Measurements from ENCODE around the gene RANBP10.

Gene RANBP10

GRCh38 chr16:67741118-67741517 lies 65.2 kb downstream of the RANBP10 start:
- DNase-seq (ENCODE audit: low spot score): no peak

DNA sequence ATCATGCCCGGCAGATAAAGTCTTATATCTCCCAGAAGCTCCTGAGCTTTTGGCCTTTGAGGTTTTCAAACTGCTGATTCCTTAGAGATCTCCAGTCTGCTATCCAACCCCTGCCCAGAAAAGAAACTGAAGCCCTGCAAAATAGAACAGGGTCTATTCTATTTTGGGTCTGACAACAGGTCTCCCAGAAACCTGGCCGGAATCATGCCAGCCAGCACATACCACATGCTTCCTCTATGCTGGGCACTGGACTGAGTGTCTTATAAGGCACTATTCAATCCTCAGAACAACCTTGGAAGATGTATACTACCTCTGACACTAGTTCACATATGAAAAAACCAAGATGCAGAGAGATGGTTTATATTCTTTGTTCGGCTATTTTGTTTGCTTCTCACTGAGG lies 66.0 kb downstream of the RANBP10 start:
- DNase-seq (ENCODE audit: low spot score): no peak

DNA sequence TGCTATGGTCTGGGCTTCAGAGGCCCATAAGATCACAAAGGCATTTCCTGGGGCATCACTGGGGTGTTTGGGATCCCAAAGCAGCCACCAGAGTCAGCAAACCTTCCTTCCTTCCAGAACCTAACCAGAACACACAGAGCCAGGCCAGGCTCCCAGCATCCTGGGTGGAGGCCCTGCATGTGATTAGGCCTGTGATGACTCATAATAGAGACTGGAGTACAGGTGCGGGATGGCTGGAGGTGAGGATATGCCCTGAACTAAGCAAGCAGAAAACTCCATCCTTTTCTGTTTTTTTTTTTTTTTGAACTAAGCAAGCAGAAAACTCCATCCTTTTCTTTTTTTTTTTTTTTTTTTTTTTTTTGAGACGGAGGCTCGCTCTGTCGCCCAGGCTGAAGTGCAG lies 69.5 kb downstream of the RANBP10 start:
- DNase-seq (ENCODE audit: low spot score): no peak

GRCh38 chr16:67734731-67735201 lies 71.6 kb downstream of the RANBP10 start:
- no peak for DNase-seq (ENCODE audit: low spot score)

DNA sequence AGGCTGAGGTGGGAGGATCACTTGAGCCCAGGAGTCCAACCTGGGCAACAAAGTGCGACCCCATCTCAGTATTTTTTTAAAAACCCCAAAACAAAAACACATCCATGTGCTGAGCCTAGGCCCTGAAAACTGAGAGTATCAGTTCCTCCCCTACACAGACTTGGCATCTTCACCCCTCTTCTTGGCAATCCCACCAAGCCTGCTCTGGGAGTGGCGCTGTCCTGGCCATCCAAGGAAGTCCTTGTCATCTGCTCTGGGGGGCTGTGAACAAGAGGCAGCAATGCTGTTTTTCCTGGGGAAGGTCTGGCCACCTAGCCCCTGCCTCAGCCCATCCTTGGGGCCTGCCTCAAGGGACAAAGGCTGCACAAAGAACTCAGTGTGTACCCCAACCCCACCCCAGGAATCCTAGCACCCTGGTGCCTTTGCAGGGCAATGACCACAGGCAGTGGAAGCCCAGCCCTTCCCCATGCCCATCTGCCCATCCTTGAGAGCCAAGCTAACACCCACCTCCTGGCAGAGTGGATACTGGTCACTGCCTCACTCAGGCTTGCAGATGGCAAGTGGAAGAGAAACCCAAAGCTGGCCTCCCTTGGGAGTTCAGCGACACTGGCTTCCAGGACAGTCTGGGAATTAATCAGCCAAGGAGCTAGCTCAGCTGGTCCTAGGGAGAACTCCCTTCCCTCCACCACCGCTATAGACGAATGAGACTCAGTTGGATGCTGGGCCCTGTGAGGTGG lies 72.5 kb downstream of the RANBP10 start:
- no peak for DNase-seq (ENCODE audit: low spot score)

DNA sequence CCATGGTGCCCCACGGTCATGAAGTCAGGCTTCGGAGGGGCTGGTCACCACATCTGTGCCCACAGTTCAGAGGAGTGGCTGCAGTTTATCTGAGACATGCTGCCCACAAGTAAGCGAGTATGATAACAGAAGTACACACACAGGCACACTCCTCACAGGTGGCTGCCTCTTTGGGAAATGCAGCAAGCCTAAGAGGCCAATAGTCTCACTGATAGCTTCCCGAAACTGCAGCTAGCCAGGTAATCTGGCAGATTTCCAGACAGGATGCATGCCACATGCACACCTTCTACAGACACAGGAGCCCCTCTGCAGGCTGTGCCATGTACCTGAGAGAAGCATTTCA lies 74.6 kb downstream of the RANBP10 start:
- no peak for DNase-seq (ENCODE audit: low spot score)

GRCh38 chr16:67731071-67731752 lies 75.1 kb downstream of the RANBP10 start:
- no peak for DNase-seq (ENCODE audit: low spot score)

GRCh38 chr16:67730326-67730725 lies 76.0 kb downstream of the RANBP10 start:
- DNase-seq (ENCODE audit: low spot score): no peak

- DNase-seq (ENCODE audit: low spot score): no peak
These were observed 76.6 kb downstream of the RANBP10 start for GRCh38 chr16:67729636-67730248.

DNA sequence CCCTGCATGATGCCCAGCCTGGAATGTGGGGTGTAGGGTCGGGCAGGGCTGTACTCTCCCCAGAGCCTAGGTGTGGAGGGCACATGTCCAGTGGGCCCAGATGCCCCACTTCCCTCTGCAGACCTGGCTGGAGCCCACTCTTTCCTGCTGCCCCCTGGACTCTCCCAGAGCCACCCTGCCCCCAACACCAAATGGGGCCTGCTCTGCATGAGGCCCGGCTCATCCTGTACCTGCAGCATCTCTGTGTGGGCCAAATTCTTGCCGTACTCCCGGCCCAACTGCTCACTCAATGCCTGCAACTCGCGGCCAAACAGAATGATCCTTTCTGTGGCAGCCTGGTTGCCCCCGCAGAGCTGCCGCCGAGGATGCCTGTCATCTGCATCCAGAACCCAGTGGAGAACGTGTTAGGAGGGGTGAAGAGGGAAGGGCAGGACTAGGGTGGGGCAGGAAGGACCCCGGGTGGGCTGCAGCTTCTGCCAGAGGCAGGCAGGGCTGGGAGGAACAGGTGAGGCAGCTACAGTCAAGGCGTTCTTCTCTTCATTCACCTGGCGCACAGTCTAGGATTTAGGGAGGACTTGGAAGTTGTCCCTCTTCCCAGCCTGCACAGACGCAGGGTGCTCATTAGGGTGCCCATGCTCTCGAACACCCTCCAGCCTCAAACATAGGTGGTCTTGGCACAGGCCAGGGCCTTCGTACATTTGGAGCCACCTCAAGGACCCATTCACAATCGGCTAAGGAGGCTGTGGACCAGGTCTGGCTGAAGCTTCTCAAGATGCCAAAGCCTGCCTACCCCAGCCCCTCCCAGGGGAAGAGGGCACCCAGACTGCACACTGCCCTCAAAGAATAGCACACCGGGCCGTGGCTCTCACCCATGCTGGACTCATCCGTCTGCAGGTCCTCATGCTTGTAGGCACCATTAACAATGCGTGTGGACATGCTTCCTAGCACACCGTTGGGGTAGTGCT lies 78.6 kb downstream of the RANBP10 start:
- DNase-seq (ENCODE audit: low spot score): no peak

- peak; percentile 24 for DNase-seq (ENCODE audit: low spot score)
These were observed 80.0 kb downstream of the RANBP10 start for GRCh38 chr16:67726106-67727034.

- DNase-seq (ENCODE audit: low spot score): no peak
These were observed 82.5 kb downstream of the RANBP10 start for GRCh38 chr16:67723911-67724305.

DNA sequence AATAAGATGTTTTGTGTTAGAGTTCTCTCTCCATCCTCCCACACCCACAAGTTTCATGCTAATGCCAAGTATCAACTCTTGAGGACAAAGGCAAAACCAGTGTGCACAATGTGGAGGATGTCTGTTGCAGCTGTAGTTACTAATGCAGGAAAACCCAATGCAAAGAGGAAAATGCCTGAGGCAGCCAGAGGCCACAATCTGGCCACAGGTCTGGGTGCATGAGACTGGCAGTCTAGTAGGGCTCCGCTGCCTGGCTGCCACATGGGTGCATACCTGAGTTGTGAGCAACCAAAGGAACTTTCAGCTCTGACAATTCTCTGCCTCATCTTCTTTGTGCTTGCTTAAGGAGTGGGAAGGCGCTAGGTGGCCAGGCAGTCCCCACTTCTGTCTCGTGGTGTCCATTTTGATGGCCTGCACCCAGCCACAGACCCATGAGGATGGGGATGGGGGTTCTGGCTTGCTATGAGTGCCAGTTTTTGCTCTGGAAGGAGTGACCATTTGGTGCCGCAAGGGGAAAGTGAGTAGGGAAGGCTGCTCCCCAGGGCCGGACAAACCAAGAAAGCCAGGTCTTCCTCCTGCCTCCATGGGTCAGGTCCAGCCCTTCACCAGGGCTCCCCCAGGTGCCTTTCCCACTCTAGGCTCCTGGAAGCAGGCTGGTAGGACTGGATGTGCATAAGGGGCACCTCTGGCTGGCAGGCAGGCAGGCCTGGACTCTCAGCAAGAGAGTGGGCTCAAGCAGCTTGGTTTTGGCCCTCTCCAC lies 83.0 kb downstream of the RANBP10 start:
- peak; percentile 80 for DNase-seq (ENCODE audit: low spot score)

- no peak for DNase-seq (ENCODE audit: low spot score)
These were observed 86.1 kb downstream of the RANBP10 start for GRCh38 chr16:67720236-67720635.

DNA sequence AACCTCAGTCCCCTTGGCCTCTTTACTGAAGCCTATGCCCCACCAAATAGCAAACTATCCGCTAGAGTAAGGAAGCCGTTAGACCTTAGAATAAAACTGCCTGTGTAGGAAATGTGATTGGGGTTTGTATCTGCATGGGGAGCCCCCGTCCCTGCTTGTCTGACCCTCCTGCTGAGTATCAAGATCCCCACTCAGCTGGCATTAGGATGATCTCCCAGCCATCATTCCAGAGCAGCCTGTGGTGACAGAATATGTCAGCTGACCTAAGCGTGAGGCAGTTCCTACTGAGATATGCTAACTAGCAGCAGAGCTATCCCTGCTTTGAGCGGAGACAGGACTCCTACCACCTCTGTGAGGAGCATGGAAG lies 86.6 kb downstream of the RANBP10 start:
- DNase-seq (ENCODE audit: low spot score): peak; percentile 70

DNA sequence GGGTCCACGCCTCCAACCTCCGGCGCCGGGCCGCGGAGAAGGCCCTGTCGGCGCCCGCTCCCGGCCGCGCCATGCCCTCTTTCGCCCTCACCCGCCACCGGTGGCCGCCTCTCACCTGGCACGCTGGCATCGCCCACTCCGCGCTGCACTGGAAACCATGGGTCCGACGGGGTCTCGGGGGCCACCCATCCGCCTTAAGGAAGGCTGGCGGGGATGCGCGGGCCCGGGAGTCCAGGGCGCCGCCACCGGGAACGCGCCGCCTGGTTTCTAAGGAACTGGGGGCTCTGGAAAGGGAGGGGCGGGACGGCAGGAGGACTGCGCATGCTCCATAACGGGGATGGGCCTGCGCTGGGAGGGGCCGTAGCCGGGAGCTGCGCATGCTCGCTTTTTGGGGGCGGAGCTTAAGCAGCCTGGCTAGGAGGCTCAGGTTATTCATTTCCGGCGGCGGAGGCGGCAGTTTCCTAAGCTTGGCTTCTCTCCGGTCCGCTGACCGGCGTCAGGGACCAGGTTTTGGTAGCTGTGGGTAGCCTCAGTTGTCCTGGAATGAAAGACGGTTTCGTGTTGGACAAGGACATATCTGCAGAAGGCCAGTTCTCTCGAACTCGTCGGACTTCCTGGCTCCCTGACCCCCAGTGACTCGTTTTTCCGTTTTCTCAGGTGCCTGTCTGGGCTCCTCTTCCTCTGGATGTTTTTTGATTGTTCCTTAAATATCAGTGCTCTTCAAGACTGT lies 87.1 kb downstream of the RANBP10 start, which contains the start of gene GFOD2:
Gene GFOD2 (minus strand): TSS at position 269 of the 730 bp plus-strand sequence. CDS start 33,601 bp downstream, outside the sequence.
- DNase-seq (ENCODE audit: low spot score): peak; percentile 100

DNA sequence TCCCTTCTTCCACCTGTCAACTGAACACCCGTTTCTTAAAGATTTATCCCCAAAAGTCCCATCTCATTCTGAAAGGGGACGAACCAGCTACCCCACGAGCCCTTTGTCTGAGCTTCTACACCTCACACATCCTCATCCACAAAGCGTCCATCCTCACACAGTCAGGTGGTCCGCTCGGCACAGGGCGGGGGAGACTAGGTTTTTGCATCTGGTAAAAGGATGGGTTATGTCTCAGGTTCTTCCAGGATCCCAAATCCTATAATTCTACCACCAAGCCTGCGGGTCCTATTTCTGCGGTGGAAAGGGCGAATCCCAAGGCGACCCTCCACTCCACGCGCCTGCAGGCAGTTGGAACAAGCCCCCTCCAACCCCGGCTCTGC lies 87.7 kb downstream of the RANBP10 start:
- no peak for DNase-seq (ENCODE audit: low spot score)

DNA sequence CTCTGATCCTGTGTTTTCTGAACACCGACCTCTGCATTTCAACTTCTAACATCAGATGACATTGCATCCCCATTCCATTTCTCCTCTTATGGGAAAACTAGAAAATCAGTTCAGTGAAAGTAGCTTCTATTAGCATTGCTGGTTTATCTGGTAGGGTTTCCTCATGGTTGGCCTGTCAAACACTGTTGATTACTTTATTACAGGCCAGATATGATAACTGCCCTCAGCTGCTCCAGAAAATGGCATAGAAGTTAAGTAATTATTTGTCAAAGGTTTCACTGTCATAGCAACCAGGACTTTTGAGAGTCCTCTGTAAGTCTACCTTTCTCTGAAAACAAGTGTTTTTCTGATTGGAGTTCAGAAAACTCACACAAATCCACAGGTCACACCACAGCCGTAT lies 90.3 kb downstream of the RANBP10 start:
- DNase-seq (ENCODE audit: low spot score): no peak

GRCh38 chr16:67714522-67714921 lies 91.8 kb downstream of the RANBP10 start:
- no peak for DNase-seq (ENCODE audit: low spot score)

Measured in GM03348 (cell line).